Astrocyte of the spinal cord (primary cell): ENCODE results near the gene HEPH.
A peak's percentile ranks its signal among the peaks of the same experiment; 100 is the strongest.

Experiments used
- DNase-seq: peaks from one replicate; pipeline ENCODE4 v3.0.0; 2011; ENCODE audit warnings: low read depth, low spot score
- H3K4me3 ChIP-seq: 2 replicates; pipeline ENCODE4 v1.5.1; 2011; ENCODE audit warnings: low read depth, mild to moderate bottlenecking, low read length, moderate library complexity
- in situ Hi-C: cut with HindIII; loops from 2 replicates; pipeline ENCODE4 v1.10.0; 2017; ENCODE audit warnings: low sequenced_read_pairs
- TF ChIP-seq, protein P1 (sequence below): IDR thresholded peaks from 2 replicates; pipeline ENCODE4 v1.5.1; 2012; ENCODE audit warnings: low read depth, mild to moderate bottlenecking, low read length, inconsistent platforms

HEPH gene

DNA sequence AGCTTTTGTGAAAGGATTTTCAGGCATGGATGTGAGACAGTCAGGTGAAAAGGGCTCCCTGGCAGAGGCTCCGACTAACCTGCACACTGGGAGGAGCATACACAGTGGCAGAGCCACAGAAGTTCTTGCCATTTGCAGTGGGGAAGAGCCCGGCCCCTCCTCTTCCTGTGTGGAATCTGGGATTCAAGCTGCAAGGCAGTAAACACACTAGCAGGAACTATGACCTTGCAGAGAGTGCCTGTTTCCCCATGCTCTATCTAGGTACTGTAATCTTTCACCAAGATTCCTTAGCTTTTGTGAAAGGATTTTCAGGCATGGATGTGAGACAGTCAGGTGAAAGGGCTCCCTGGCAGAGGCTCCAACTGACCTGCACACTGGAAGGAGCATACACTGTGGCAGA lies 19.8 kb upstream of the HEPH start:
- no peak for DNase-seq
- in situ Hi-C loops, result no loop called here
- H3K4me3 ChIP-seq, result no peak overlapping the region
- TF ChIP-seq, protein P1, sequence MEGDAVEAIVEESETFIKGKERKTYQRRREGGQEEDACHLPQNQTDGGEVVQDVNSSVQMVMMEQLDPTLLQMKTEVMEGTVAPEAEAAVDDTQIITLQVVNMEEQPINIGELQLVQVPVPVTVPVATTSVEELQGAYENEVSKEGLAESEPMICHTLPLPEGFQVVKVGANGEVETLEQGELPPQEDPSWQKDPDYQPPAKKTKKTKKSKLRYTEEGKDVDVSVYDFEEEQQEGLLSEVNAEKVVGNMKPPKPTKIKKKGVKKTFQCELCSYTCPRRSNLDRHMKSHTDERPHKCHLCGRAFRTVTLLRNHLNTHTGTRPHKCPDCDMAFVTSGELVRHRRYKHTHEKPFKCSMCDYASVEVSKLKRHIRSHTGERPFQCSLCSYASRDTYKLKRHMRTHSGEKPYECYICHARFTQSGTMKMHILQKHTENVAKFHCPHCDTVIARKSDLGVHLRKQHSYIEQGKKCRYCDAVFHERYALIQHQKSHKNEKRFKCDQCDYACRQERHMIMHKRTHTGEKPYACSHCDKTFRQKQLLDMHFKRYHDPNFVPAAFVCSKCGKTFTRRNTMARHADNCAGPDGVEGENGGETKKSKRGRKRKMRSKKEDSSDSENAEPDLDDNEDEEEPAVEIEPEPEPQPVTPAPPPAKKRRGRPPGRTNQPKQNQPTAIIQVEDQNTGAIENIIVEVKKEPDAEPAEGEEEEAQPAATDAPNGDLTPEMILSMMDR, result no peak

- no peak overlapping the region for H3K4me3 ChIP-seq
- no peak for DNase-seq
- TF ChIP-seq, protein P1, result no peak
- in situ Hi-C loops, result no loop called here
These were observed 14.5 kb upstream of the HEPH start for GRCh38 chrX:66149519-66149918.

GRCh38 chrX:66150163-66150562 lies 13.9 kb upstream of the HEPH start:
- in situ Hi-C loops, result no loop called here
- no peak for DNase-seq
- H3K4me3 ChIP-seq, result no peak overlapping the region
- TF ChIP-seq, protein P1, result no peak

- in situ Hi-C loops, result no loop called here
- no peak overlapping the region for H3K4me3 ChIP-seq
- no peak for DNase-seq
- TF ChIP-seq, protein P1, result no peak
These were observed 1.7 kb upstream of the HEPH start for GRCh38 chrX:66162331-66162822.

DNA sequence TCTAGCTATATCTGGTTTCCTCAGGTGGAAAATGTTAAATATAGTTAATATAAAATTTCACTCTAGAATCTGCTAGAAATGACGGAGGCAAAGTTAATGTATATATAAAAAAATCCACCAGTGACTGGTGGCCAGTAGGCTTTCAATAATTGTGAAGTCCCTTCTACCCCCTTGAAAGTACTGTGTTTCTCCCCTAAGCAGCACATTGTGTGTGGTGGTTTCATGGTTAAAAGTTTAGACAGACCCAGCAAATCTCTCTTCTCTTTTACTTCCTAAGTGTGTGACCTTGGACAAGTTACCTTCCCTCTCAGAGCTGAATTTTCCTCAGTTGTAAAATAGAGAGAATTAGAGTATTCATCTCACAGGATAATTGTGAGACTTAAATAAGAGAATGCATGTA lies 600 bp upstream of the HEPH start:
- no peak for DNase-seq
- in situ Hi-C loops, result no loop called here
- TF ChIP-seq, protein P1, result no peak
- H3K4me3 ChIP-seq, result no peak overlapping the region

DNA sequence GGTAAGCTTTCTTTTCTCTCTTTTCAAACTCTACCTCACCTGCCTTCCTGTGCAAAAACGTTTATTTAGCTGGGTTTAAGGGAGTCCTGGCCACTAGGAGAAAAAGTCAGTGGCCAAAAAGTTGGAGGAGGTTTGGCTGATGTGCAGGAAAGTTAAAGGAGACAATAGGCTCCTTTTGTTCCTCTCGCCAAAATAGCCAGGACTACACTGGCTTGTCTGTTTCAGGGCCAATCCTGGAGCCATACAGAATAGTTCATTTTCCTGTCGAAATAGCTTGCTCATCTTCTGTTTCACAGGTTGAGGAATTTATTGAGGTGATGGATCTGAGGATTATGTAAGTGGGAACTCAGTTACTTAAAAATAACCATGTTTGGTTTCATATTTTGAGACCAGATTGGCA lies 423 bp downstream of the HEPH start:
- in situ Hi-C loops, result no loop called here
- H3K4me3 ChIP-seq, result peak overlapping the region; percentile 8
- TF ChIP-seq, protein P1, result no peak
- no peak for DNase-seq

- in situ Hi-C loops, result no loop called here
- peak overlapping the region; percentile 8 for H3K4me3 ChIP-seq
- TF ChIP-seq, protein P1, result no peak
- DNase-seq, result no peak
These were observed 884 bp downstream of the HEPH start for GRCh38 chrX:66164931-66165330.
